GM06990 (cell line): ENCODE data around the gene ADAMTS2.

ENCODE experiments used
- DNase-seq: peaks from one replicate; pipeline ENCODE4 v3.0.0-alpha.2; 2011; ENCODE audit not compliant: insufficient read length; ENCODE audit errors: extremely low read depth
- H3K27me3 ChIP-seq: replicated peaks from 2 replicates; pipeline ENCODE4 v1.6.0; 2011; ENCODE audit warnings: low read length; ENCODE audit not compliant: control insufficient read depth, insufficient read depth
- H3K36me3 ChIP-seq: 2 replicates; pipeline ENCODE4 v1.5.1; 2011; ENCODE audit warnings: low read length; ENCODE audit not compliant: control insufficient read depth, insufficient read depth
- H3K4me3 ChIP-seq: replicated peaks from 2 replicates; pipeline ENCODE4 v1.5.1; 2011; ENCODE audit warnings: low read depth, mild to moderate bottlenecking, control low read depth, low read length
- CTCF ChIP-seq: IDR thresholded peaks from 2 replicates; pipeline ENCODE4 v1.5.1; 2011; ENCODE audit warnings: low read length, control low read depth, mild to moderate bottlenecking, inconsistent platforms; ENCODE audit not compliant: insufficient read depth, poor library complexity, severe bottlenecking

Gene ADAMTS2

GRCh38 chr5:179239256-179240135 lies 105.8 kb downstream of the ADAMTS2 start:
- Histone ChIP-seq H3K4me3 (no peak overlapping the region), H3K36me3 (no peaks in the 10 kb centered on the region), H3K27me3 (no peaks in the 10 kb centered on the region)
- no peak for DNase-seq
- no peak for TF ChIP-seq CTCF

GRCh38 chr5:179238628-179238970 lies 106.7 kb downstream of the ADAMTS2 start:
- no peak for DNase-seq
- TF ChIP-seq CTCF: no peak
- H3K27me3 ChIP-seq: no peaks in the 10 kb centered on the region

GRCh38 chr5:179237770-179238627 lies 107.3 kb downstream of the ADAMTS2 start:
- no peaks in the 10 kb centered on the region for H3K36me3 ChIP-seq
- no peak overlapping the region for H3K4me3 ChIP-seq
- H3K27me3 ChIP-seq: no peaks in the 10 kb centered on the region
- no peak for TF ChIP-seq CTCF
- DNase-seq: no peak

More at GRCh38 chr5:179238628-179238970, 106.7 kb downstream of the ADAMTS2 start:
- H3K36me3 ChIP-seq: no peaks in the 10 kb centered on the region
- H3K4me3 ChIP-seq: no peak overlapping the region

- Histone ChIP-seq H3K36me3 (no peaks in the 10 kb centered on the region), H3K27me3 (no peaks in the 10 kb centered on the region), H3K4me3 (no peak overlapping the region)
- no peak for DNase-seq
- no peak for TF ChIP-seq CTCF
Measured at GRCh38 chr5:179235416-179236400, 109.6 kb downstream of the ADAMTS2 start.

- Histone ChIP-seq H3K27me3 (no peaks in the 10 kb centered on the region), H3K4me3 (no peak overlapping the region), H3K36me3 (no peaks in the 10 kb centered on the region)
- DNase-seq: no peak
- no peak for TF ChIP-seq CTCF
Measured at GRCh38 chr5:179234563-179235135, 110.6 kb downstream of the ADAMTS2 start.
